Esophagus (tissue), 2 donors: Measurements from ENCODE around the gene ADAM15. TPM values are rescaled to one million over a fixed set of nuclear protein-coding genes. Genes with fewer than 3 reads are reported as not detected.

ENCODE experiments used
- H3K27ac ChIP-seq, 2 donors: one replicate each; pipeline ENCODE4 v1.5.1; 2013; ENCODE audit warnings: low read depth in 2 of 2, mild to moderate bottlenecking in 2 of 2, inconsistent platforms in 1 of 2, low read length in 1 of 2, moderate library complexity in 1 of 2
- H3K27me3 ChIP-seq, 2 donors: one replicate each; pipeline ENCODE4 v1.6.1; 2013; ENCODE audit warnings: low read length in 2 of 2, control low read depth in 1 of 2, mild to moderate bottlenecking in 1 of 2; ENCODE audit not compliant: insufficient read depth in 2 of 2, control insufficient read depth in 1 of 2
- H3K36me3 ChIP-seq, 2 donors: one replicate each; pipeline ENCODE4 v1.6.1; 2013; ENCODE audit warnings: low read length in 1 of 2; ENCODE audit not compliant: control insufficient read depth in 2 of 2, insufficient read depth in 2 of 2
- H3K4me1 ChIP-seq, 2 donors: one replicate each; pipeline ENCODE4 v1.6.1; 2013; ENCODE audit warnings: low read length in 1 of 2; ENCODE audit not compliant: control insufficient read depth in 2 of 2, insufficient read depth in 2 of 2
- H3K4me3 ChIP-seq, 2 donors: one replicate each; pipeline ENCODE4 v1.5.1; 2013; ENCODE audit warnings: low read length in 2 of 2, mild to moderate bottlenecking in 2 of 2, low read depth in 1 of 2, moderate library complexity in 1 of 2
- H3K9me3 ChIP-seq, 2 donors: one replicate each; pipeline ENCODE4 v1.6.1; 2013; ENCODE audit warnings: mild to moderate bottlenecking in 2 of 2, low read depth in 1 of 2, low read length in 1 of 2, moderate library complexity in 1 of 2; ENCODE audit not compliant: control insufficient read depth in 2 of 2, insufficient read depth in 1 of 2
- WGBS, 2 donors: extraction: QIAGEN DNeasy Blood & Tissue Kit; methylation state at CpG; one replicate each; pipeline ENCODE4 v1.1.7; 2013; 5-methylcytosine and 5-hydroxymethylcytosine counted together
- polyA plus RNA-seq, 2 donors: library from polyadenylated mRNA; stranded (reverse); fragments of 200-250 nt; gene quantifications; one replicate each; pipeline ENCODE4 v1.2.3, GENCODE V29; 2013
- donor health status: healthy with polysubstance abuse.
- donor health status: Bipolar disorder and iron deficiency.

Gene ADAM15
- polyA plus RNA-seq, 2 donors = 122 to 222 TPM

GRCh38 chr1:155049651-155050559 is 1.2 kb upstream of the ADAM15 start:
- peak overlapping the region; percentile 63 to 69 for H3K4me3 ChIP-seq
- 11% methylated on average over 10 of the region's 10 CpGs for WGBS, 2 donors
- no peaks in the 10 kb centered on the region for H3K27me3 ChIP-seq
- H3K4me1 ChIP-seq = peaks cover 2 to 16% of the 10 kb centered on the region in 2 donors
- H3K9me3 ChIP-seq = no peaks in the 10 kb centered on the region
- H3K36me3 ChIP-seq = peaks cover 0 to 7% of the 10 kb centered on the region in 2 donors
- H3K27ac ChIP-seq = peak overlapping the region; percentile 93 to 98

DNA sequence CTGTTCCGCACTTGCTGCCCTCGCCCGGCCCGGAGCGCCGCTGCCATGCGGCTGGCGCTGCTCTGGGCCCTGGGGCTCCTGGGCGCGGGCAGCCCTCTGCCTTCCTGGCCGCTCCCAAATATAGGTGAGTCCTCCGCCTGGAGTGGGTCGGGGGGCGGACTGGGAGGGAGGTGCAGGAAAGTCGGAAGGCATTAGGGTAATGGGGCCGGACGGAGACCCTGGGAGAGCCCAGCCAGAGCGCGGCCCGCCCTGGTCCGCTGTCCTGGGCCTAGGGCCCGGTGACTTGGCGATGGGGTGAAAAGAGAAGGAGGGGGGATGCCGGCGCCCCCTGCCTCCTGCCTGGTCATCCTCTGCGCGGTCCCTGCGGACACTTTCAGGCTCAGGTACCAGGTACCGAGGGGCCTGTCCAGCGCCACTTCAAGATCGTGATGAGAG is 243 bp downstream of the ADAM15 start:
- peak overlapping the region; percentile 80 to 98 for H3K27ac ChIP-seq
- H3K27me3 ChIP-seq = no peaks in the 10 kb centered on the region
- H3K9me3 ChIP-seq = no peaks in the 10 kb centered on the region
- H3K4me1 ChIP-seq = peaks cover 2 to 14% of the 10 kb centered on the region in 2 donors
- peak overlapping the region; percentile 61 to 63 for H3K4me3 ChIP-seq
- 0 to 1% methylated on average over 27 to 31 of the region's 31 CpGs for WGBS, 2 donors
- H3K36me3 ChIP-seq = peaks cover 6 to 17% of the 10 kb centered on the region in 2 donors

DNA sequence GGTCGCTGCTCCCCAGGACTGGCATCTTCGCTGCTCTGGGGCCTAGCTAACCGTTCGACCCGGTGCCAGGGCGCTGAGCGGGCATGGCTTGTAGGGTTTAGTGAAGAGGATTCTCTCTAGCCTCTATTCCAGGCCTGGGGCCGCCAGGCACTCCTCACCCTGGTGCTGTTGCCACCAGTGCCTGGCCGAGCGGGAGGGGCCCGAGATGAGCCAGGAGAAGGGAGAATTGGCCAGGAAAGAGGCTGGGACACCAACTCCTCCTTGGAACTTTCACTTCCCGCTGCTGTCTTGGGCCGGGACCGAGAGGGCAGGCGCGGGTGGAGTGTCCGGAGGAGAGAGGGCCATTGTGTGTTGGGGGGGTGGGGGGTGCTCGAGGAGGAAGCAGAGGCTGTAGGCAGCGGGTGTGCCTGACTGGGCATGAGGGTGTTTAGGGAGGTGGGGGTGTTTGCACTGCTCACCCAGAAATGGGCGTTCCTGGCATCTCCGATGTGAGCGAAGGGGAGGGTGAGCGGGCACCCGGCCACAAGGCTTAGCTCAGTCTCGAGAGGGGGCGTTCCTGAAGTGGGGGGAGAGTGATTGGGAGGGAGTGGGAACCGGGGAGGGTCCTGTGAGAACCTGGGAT is 772 bp downstream of the ADAM15 start:
- Histone ChIP-seq H3K27me3 (no peaks in the 10 kb centered on the region), H3K4me3 (peak overlapping the region; percentile 61 to 63), H3K4me1 (peaks cover 2 to 14% of the 10 kb centered on the region in 2 donors), H3K36me3 (peaks cover 12 to 22% of the 10 kb centered on the region in 2 donors), H3K9me3 (no peaks in the 10 kb centered on the region), H3K27ac (peak overlapping the region; percentile 80 to 98)
- WGBS, 2 donors = 2% methylated on average over 27 of the region's 27 CpGs

- Histone ChIP-seq H3K4me1 (peaks cover 2 to 14% of the 10 kb centered on the region in 2 donors), H3K9me3 (no peaks in the 10 kb centered on the region), H3K36me3 (peaks cover 16 to 30% of the 10 kb centered on the region in 2 donors), H3K27ac (peak overlapping the region; percentile 52 to 80), H3K27me3 (no peaks in the 10 kb centered on the region), H3K4me3 (peak overlapping the region; percentile 61 to 63)
- 31 to 41% methylated on average over 12 of the region's 12 CpGs for WGBS, 2 donors
Observed at GRCh38 chr1:155052439-155053395, 1.6 kb downstream of the ADAM15 start.

DNA sequence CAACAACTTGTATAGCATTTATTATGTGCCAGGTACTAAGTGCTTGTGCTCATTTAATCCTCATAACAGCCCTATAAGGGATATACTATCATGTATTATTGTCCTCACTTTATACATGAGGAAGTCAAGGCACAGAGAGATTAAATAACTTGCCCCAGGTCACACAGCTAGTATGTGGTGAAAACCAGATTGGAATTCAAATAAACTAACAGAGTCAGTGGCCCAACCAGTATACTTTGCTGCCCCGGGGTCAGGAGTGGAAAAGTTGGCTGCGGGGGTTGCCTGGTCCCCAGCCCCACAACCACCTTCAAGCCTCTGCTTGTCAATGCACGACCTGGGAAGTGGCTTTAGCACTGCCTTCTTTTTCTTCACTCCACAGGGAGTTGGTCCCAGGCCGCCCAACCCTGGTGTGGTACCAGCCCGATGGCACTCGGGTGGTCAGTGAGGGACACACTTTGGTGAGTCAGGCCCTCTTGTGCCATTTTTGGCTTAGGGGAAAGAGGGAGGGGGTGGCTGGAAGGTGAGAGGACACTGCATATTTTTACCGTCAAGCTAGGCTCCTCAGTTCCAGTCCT is 2.5 kb downstream of the ADAM15 start:
- Histone ChIP-seq H3K27ac (peak overlapping the region in 1 of 2 donors; percentile 52), H3K9me3 (peaks cover 0 to 2% of the 10 kb centered on the region in 2 donors), H3K4me3 (no peak overlapping the region), H3K4me1 (peaks cover 2 to 14% of the 10 kb centered on the region in 2 donors), H3K27me3 (no peaks in the 10 kb centered on the region), H3K36me3 (peaks cover 21 to 39% of the 10 kb centered on the region in 2 donors)
- WGBS, 2 donors = 66 to 71% methylated on average over 7 of the region's 7 CpGs

- H3K9me3 ChIP-seq = peaks cover 0 to 2% of the 10 kb centered on the region in 2 donors
- WGBS, 2 donors = 93 to 96% methylated on average over 7 to 8 of the region's 8 CpGs
Observed at GRCh38 chr1:155057104-155057503, 6.0 kb downstream of the ADAM15 start.

DNA sequence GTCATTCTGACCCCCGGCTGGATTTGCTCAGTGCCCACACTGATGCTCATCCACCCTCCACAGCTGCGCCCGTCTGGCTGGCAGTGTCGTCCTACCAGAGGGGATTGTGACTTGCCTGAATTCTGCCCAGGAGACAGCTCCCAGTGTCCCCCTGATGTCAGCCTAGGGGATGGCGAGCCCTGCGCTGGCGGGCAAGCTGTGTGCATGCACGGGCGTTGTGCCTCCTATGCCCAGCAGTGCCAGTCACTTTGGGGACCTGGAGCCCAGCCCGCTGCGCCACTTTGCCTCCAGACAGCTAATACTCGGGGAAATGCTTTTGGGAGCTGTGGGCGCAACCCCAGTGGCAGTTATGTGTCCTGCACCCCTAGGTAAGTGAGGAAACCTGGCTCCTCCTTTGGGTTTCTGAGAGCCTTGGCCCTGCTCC is 6.7 kb downstream of the ADAM15 start:
- 91% methylated on average over 13 of the region's 13 CpGs for WGBS, 2 donors
- no peak overlapping the region for H3K27ac ChIP-seq

More at GRCh38 chr1:155057104-155057503, 6.0 kb downstream of the ADAM15 start:
- Histone ChIP-seq H3K27me3 (no peaks in the 10 kb centered on the region), H3K4me1 (peaks cover 8 to 9% of the 10 kb centered on the region in 2 donors), H3K4me3 (no peak overlapping the region), H3K36me3 (peaks cover 26 to 52% of the 10 kb centered on the region in 2 donors), H3K27ac (no peak overlapping the region)

DNA sequence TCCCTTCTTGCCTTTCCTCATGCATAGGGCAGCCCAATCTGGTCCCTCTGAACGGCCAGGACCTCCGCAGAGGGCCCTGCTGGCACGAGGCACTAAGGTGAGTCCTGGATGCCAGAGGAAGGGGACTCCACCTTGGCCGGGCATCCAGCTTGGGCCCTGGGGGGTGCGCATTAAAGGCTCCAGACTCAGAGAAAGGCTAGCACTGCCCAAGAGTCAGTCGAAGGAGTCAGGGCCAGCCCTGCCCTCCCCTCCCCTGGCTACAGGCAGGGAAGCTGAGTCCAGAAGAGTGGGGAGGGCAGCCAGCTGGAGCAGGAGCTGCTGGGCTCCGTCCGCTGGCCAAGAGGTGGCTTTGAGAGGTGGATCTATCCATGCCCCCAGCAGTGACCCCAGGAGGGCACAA is 9.6 kb downstream of the ADAM15 start:
- no peak overlapping the region for H3K4me3 ChIP-seq
- 69 to 81% methylated on average over 8 of the region's 8 CpGs for WGBS, 2 donors
- no peaks in the 10 kb centered on the region for H3K27me3 ChIP-seq
- H3K4me1 ChIP-seq = peaks cover 6 to 15% of the 10 kb centered on the region in 2 donors
- no peak overlapping the region for H3K27ac ChIP-seq
- H3K9me3 ChIP-seq = peaks cover 0 to 2% of the 10 kb centered on the region in 2 donors
- H3K36me3 ChIP-seq = peaks cover 26 to 41% of the 10 kb centered on the region in 2 donors

More for the DNA sequence above, 6.7 kb downstream of the ADAM15 start:
- no peak overlapping the region for H3K4me3 ChIP-seq
- no peaks in the 10 kb centered on the region for H3K27me3 ChIP-seq
- H3K9me3 ChIP-seq = peaks cover 0 to 2% of the 10 kb centered on the region in 2 donors
- peaks cover 8 to 12% of the 10 kb centered on the region in 2 donors for H3K4me1 ChIP-seq
- peaks cover 26 to 52% of the 10 kb centered on the region in 2 donors for H3K36me3 ChIP-seq
